Spleen (tissue), 11 donors: ENCODE results near the gene ZBTB42. TPM values are rescaled to one million over a fixed set of nuclear protein-coding genes. Genes with fewer than 3 reads are reported as not detected.
"Not testable (repeated sequence)": the region's sequence is repeated elsewhere in the genome, so short reads cannot be mapped to it uniquely, and the experiment has no call there.

Experiments used
- DNase-seq: peaks from one replicate; pipeline ENCODE4 v3.0.0-alpha.2; 2020
- H3K27ac ChIP-seq, 8 donors: fragments of 200-600 bp; sonication (generic) in 7 of 8; 1 replicate in 4 of 8; 2 replicates in 4 of 8; pipeline versions ENCODE4 v1.5.0 to v1.8.0; 2016 to 2021; ENCODE audit warnings: inconsistent platforms in 4 of 8, mild to moderate bottlenecking in 4 of 8, moderate library complexity in 1 of 8
- H3K27me3 ChIP-seq, 7 donors: fragments of 200-600 bp; sonication (generic) in 6 of 7; replicated peaks in 1 of 7; 1 replicate in 4 of 7; 2 replicates in 3 of 7; pipeline versions ENCODE4 v1.5.0 to v1.8.0; 2016 to 2021; ENCODE audit warnings: inconsistent platforms in 3 of 7, mild to moderate bottlenecking in 1 of 7
- H3K36me3 ChIP-seq, 6 donors: fragments of 200-600 bp; sonication (generic) in 5 of 6; 1 replicate in 4 of 6; 2 replicates in 2 of 6; pipeline versions ENCODE4 v1.5.0 to v1.8.0; 2016 to 2021; ENCODE audit warnings: inconsistent platforms in 2 of 6
- H3K4me1 ChIP-seq, 6 donors: fragments of 200-600 bp; sonication (generic) in 5 of 6; 1 replicate in 3 of 6; 2 replicates in 3 of 6; pipeline versions ENCODE4 v1.5.0 to v1.8.0; 2016 to 2021; ENCODE audit warnings: inconsistent platforms in 3 of 6
- H3K4me3 ChIP-seq, 8 donors: fragments of 200-600 bp; sonication (generic) in 7 of 8; 1 replicate in 4 of 8; 2 replicates in 4 of 8; pipeline versions ENCODE4 v1.5.0 to v1.8.0; 2016 to 2021; ENCODE audit warnings: inconsistent platforms in 4 of 8, mild to moderate bottlenecking in 4 of 8, moderate library complexity in 2 of 8
- H3K9me3 ChIP-seq, 8 donors: fragments of 200-600 bp; sonication (generic) in 7 of 8; 1 replicate in 4 of 8; 2 replicates in 4 of 8; pipeline versions ENCODE4 v1.5.0 to v1.8.0; 2016 to 2021; ENCODE audit warnings: inconsistent platforms in 4 of 8
- POLR2A ChIP-seq, 3 donors: fragments of 450-650 bp; IDR thresholded peaks; one replicate each; pipeline ENCODE4 v1.5.1; 2017; ENCODE audit warnings: antibody characterized with exemption in 3 of 3, mild to moderate bottlenecking in 1 of 3
- POLR2AphosphoS5 ChIP-seq, 3 donors: sonication (generic); formaldehyde crosslinking; IDR thresholded peaks; one replicate each; pipeline ENCODE4 v1.5.1; 2017; ENCODE audit warnings: antibody characterized with exemption in 3 of 3
- WGBS, 5 donors: extraction: QIAGEN DNeasy Blood & Tissue Kit in 3 of 5; methylation state at CpG; one replicate each; pipeline versions ENCODE4 v1.1.5 to v1.1.7; 2013 to 2018; 5-methylcytosine and 5-hydroxymethylcytosine counted together
- intact Hi-C: fragments of 100-400 bp; cut with DNase I; formaldehyde crosslinking; loops from one replicate; pipeline ENCODE4 v1.15.0; 2023; ENCODE audit warnings: low total_unique reads
- polyA plus RNA-seq, 3 donors: library from polyadenylated mRNA; stranded (reverse); fragments of 200-250 nt; gene quantifications; one replicate each; pipeline ENCODE4 v1.2.1, GENCODE V29; 2013
- total RNA-seq, 7 donors: library from RNA; depleted of rRNA in 3 of 7; stranded (reverse); fragments of >200 nt in 3 of 7; fragmentation: NEBNext Ultra II Directional in 4 of 7; extraction: Animal tissue kit (Norgen Biotek cat#: 25700) in 4 of 7; gene quantifications; one replicate each; pipeline versions ENCODE4 v1.1.0 to v1.2.1, GENCODE V29; 2016 to 2021
- TF ChIP-seq, protein P1 (sequence below), 11 experiments: fragments of 200-600 bp in 7 of 11; fragments of 450-650 bp in 4 of 11; sonication (generic) in 4 of 11; IDR thresholded peaks in 8 of 11; conservative IDR thresholded peaks in 3 of 11; 1 replicate in 7 of 11; 2 replicates in 4 of 11; pipeline versions ENCODE4 v1.4.0 to v1.8.0; 2016 to 2021; ENCODE audit warnings: antibody characterized with exemption in 11 of 11, inconsistent platforms in 4 of 11, mild to moderate bottlenecking in 1 of 11
- donor health status: healthy with polysubstance abuse.
- donor health status: DM: no; HTN: no; CAD: no; lungs with moderate emphysema.
- donor health status: DM: no; HTN: no; CAD: no.
- donor health status: Bipolar disorder and iron deficiency.
- donor health status: healthy.
- donor health status: DM: no; HTN: no; CAD: no.
- donor health status: DM: yes; HTN: yes; CAD: no.

ZBTB42 gene
- total and polyA plus RNA-seq, 10 donors: 0.74 to 11.5 (median 4.6) TPM

DNA sequence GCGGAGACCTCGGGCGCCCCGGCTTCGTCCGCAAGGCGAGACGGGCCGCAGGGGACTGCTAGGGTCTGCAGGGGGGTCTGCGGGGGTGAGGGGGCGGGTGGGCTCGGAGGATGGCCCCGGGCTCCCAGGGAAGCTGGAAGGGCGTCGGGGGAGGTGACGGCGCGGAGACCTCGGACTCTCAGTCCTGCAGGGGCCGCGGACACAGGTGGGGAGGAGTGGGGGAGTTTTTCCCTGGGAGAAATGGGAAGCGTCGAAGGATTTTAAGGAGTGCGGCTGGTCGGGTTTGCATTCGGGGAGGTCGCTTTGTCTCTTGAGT, 25.9 kb downstream of the ZBTB42 start:
- H3K27me3 ChIP-seq: peaks cover 0 to 34% (median 6%) of the 10 kb centered on the region in 7 donors
- 0 to 6% (median 3%) methylated on average over 8 to 27 of the region's 27 CpGs for WGBS, 5 donors
- TF ChIP-seq POLR2AphosphoS5 (IDR thresholded peaks at IDR 0.05): no peak
- no peak for TF ChIP-seq POLR2A (IDR thresholded peaks at IDR 0.05)
- TF ChIP-seq, protein P1, sequence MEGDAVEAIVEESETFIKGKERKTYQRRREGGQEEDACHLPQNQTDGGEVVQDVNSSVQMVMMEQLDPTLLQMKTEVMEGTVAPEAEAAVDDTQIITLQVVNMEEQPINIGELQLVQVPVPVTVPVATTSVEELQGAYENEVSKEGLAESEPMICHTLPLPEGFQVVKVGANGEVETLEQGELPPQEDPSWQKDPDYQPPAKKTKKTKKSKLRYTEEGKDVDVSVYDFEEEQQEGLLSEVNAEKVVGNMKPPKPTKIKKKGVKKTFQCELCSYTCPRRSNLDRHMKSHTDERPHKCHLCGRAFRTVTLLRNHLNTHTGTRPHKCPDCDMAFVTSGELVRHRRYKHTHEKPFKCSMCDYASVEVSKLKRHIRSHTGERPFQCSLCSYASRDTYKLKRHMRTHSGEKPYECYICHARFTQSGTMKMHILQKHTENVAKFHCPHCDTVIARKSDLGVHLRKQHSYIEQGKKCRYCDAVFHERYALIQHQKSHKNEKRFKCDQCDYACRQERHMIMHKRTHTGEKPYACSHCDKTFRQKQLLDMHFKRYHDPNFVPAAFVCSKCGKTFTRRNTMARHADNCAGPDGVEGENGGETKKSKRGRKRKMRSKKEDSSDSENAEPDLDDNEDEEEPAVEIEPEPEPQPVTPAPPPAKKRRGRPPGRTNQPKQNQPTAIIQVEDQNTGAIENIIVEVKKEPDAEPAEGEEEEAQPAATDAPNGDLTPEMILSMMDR (IDR thresholded peaks at IDR 0.05 in 8 of 11, conservative IDR thresholded peaks at IDR 0.05 in 3 of 11): no peak
- intact Hi-C loops: no loop called here
- no peaks in the 10 kb centered on the region for H3K36me3 ChIP-seq
- peak overlapping the region in 3 of 8 donors; percentile 11 to 33 (median 30) for H3K27ac ChIP-seq
- no peaks in the 10 kb centered on the region for H3K9me3 ChIP-seq
- H3K4me1 ChIP-seq: peaks cover 10 to 30% (median 24%) of the 10 kb centered on the region in 6 donors
- peak overlapping the region; percentile 23 to 73 (median 52) for H3K4me3 ChIP-seq
- DNase-seq: no peak

DNA sequence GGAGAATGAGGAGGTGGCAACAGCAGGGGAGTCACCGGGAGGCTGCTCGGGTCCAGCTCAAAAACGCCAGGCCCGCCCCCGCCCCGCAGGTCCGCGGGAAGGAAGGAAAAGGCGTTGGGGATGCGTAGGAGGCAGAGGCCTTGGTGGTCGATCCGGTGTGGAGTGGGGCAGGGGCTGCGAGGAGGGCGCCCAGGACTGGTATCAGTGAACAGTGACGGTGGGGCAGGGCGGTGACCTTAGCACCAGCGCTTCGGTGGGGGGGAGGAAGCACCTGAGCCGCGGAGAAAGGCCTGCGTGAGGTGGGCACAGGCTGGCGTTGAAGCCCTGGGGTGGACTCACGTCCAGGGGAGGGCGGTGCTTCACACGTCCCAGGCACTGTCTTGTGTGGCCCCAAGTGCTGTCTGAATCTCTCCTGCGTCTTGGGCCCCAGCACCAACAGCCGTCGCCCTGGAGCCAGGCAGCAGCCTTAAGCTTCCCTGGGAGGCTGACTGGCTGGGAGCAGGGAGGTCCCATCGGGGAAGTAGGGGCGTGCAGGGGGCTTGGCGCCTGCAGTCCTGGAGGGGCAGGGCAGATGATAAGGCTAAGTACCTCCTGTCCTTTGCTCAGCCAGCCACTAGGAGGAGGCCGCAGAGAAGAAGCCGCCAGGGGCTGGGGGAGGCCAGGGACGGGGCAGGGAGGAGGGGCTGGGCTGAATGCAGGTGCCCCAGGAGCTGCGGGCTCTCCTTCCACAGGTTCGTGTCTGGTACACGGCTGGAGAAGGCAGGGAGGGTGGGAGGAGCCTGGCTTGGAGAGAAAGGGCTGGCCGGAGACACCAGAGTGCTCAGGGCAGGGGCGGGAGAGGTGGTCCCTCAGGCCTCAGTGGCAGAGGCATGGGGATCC, 26.5 kb downstream of the ZBTB42 start:
- Histone ChIP-seq H3K27ac (peak overlapping the region in 2 of 8 donors; percentile 30 to 33), H3K4me1 (peaks cover 10 to 30% (median 24%) of the 10 kb centered on the region in 6 donors), H3K27me3 (peaks cover 0 to 34% (median 6%) of the 10 kb centered on the region in 7 donors), H3K36me3 (no peaks in the 10 kb centered on the region), H3K4me3 (peak overlapping the region; percentile 23 to 73 (median 52)), H3K9me3 (no peaks in the 10 kb centered on the region)
- peak; percentile 87 for DNase-seq
- 6 to 7% (median 7%) methylated on average over 32 to 39 of the region's 39 CpGs for WGBS, 5 donors
- intact Hi-C loops: no loop called here
- TF ChIP-seq POLR2A (IDR thresholded peaks at IDR 0.05) (no peak), POLR2AphosphoS5 (IDR thresholded peaks at IDR 0.05) (peak in 2 of 3 donors; percentile 14 to 22)
- TF ChIP-seq, protein P1 (IDR thresholded peaks at IDR 0.05 in 8 of 11, conservative IDR thresholded peaks at IDR 0.05 in 3 of 11): peak in 10 of 11 experiments; percentile 14 to 67 (median 48)

DNA sequence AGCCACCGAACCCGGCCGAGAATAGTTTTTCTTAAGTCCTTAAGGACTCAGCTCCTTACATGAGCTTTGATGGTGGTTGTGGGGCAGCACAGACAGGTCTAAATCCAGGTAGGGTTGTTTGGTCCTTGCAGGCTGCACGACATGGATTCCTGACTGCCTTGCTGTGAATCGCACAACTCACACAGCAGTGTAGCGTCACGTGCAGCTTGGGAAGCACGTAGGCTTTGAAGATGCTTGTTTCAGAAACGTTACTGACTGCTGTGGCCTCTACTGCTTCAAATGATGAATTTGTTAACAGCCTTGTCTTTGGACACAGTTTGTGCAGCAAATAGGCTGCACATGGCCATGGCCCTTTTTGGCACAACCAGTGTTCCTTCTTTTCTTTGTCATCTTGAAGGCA, 29.9 kb downstream of the ZBTB42 start:
- Histone ChIP-seq H3K27me3 (peaks cover 0 to 21% (median 6%) of the 10 kb centered on the region in 7 donors), H3K36me3 (no peaks in the 10 kb centered on the region), H3K4me3 (no peak overlapping the region), H3K27ac (no peak overlapping the region), H3K9me3 (no peaks in the 10 kb centered on the region), H3K4me1 (peaks cover 10 to 23% (median 21%) of the 10 kb centered on the region in 6 donors)
- TF ChIP-seq POLR2AphosphoS5 (IDR thresholded peaks at IDR 0.05) (no peak), POLR2A (IDR thresholded peaks at IDR 0.05) (no peak)
- TF ChIP-seq, protein P1 (IDR thresholded peaks at IDR 0.05 in 8 of 11, conservative IDR thresholded peaks at IDR 0.05 in 3 of 11): no peak
- DNase-seq: peak; percentile 66
- intact Hi-C loops: no loop called here
- WGBS, 5 donors: 75 to 82% (median 79%) methylated on average over 9 of the region's 9 CpGs

DNA sequence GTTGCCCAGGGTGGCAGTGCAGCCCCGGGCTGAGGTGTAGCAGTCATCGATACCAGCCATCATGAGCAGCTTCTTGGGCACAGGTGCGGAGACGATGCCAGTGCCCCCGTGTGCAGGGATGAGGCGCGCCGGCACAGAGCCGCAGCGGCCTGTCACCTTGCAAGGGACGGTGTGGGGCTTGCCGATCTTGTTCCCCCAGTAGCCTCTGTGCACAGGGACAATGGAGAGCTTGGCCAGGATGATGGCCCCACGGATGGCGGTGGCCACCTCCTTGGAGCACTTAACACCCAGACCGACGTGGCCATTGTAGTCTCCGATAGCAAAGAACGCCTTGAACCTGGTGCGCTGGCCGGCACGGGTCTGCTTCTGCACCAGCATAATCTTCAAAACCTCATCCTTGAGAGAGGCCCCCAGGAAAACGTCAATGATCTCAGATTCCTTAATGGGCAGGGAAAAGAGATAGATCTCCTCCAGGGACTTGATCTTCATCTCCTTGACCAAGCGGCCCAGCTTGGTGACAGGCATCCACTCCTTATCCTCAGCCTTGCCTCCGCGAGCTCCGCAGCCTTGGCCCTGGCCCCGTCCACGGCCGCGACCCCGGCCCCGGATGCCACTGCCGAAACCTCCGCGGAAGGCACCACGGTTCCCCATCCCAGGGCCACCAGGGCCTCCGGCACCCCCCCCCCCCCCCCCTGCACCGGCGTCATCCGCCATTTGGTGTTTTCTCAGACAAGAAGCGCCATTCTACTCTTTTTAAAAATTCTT, 35.5 kb downstream of the ZBTB42 start:
- intact Hi-C loops, H3K4me1 ChIP-seq, H3K36me3 ChIP-seq, H3K4me3 ChIP-seq, H3K27me3 ChIP-seq, H3K27ac ChIP-seq, H3K9me3 ChIP-seq: not testable (repeated sequence)
- DNase-seq: peak; percentile 56
- 92 to 96% (median 95%) methylated on average over 32 to 40 of the region's 41 CpGs for WGBS, 5 donors
